SK-N-SH treated with all-trans-retinoic acid at 6 μM for 48 hours (cell line): ENCODE data around the gene PFN1.

Source experiments
- ATAC-seq: fragments of 200-7000 bp; cut with Tn5 transposase; 3 replicates; pipeline ENCODE4 v1.9.1; 2020; ENCODE audit warnings: mild to moderate bottlenecking, moderate library complexity
- ARNTL ChIP-seq: fragments of 450-650 bp; formaldehyde crosslinking; IDR thresholded peaks from 2 replicates; pipeline ENCODE4 v1.5.0; 2020; ENCODE audit warnings: low read depth, mild to moderate bottlenecking, moderate library complexity, borderline replicate concordance
- BACH2 ChIP-seq: fragments of 250-450 bp; sonication (Bioruptor Pico); IDR thresholded peaks from 2 replicates; pipeline ENCODE4 v1.9.0; 2021; ENCODE audit warnings: mild to moderate bottlenecking, borderline replicate concordance
- CREB5 ChIP-seq: fragments of 250-450 bp; sonication (Bioruptor Pico); IDR thresholded peaks from 2 replicates; pipeline ENCODE4 v1.5.1; 2020; ENCODE audit warnings: low read depth, mild to moderate bottlenecking, moderate library complexity
- CSDC2 ChIP-seq: fragments of 250-450 bp; sonication (Bioruptor Pico); IDR thresholded peaks from 2 replicates; pipeline ENCODE4 v1.5.0; 2020; ENCODE audit warnings: mild to moderate bottlenecking, moderate library complexity
- CSRNP3 ChIP-seq: fragments of 250-450 bp; sonication (Bioruptor Pico); IDR thresholded peaks from 2 replicates; pipeline ENCODE4 v1.5.1; 2021; ENCODE audit warnings: mild to moderate bottlenecking, moderate library complexity
- ESRRG ChIP-seq: fragments of 250-450 bp; sonication (Bioruptor Pico); IDR thresholded peaks from 2 replicates; pipeline ENCODE4 v1.6.1; 2021; ENCODE audit warnings: mild to moderate bottlenecking
- GLIS3 ChIP-seq: fragments of 250-450 bp; sonication (Bioruptor Pico); IDR thresholded peaks from 2 replicates; pipeline ENCODE4 v1.5.0; 2020; ENCODE audit warnings: mild to moderate bottlenecking, moderate library complexity
- ISL1 ChIP-seq: fragments of 250-450 bp; sonication (Bioruptor Pico); IDR thresholded peaks from 2 replicates; pipeline ENCODE4 v2.1.2; 2022; ENCODE audit warnings: mild to moderate bottlenecking, moderate library complexity
- OSR1 ChIP-seq: fragments of 250-450 bp; sonication (Bioruptor Pico); IDR thresholded peaks from 2 replicates; pipeline ENCODE4 v1.8.0; 2022; ENCODE audit warnings: moderate library complexity, mild to moderate bottlenecking, inconsistent platforms
- PATZ1 ChIP-seq: fragments of 250-450 bp; sonication (Bioruptor Pico); IDR thresholded peaks from 2 replicates; pipeline ENCODE4 v1.8.0; 2020; ENCODE audit warnings: mild to moderate bottlenecking, moderate library complexity, borderline replicate concordance
- PPARA ChIP-seq: fragments of 250-450 bp; sonication (Bioruptor Pico); IDR thresholded peaks from 2 replicates; pipeline ENCODE4 v1.5.0; 2020; ENCODE audit warnings: mild to moderate bottlenecking, borderline replicate concordance
- RARB ChIP-seq: fragments of 250-450 bp; sonication (Bioruptor Pico); IDR thresholded peaks from 2 replicates; pipeline ENCODE4 v1.8.0; 2021; ENCODE audit warnings: mild to moderate bottlenecking, moderate library complexity
- SNAI2 ChIP-seq: fragments of 250-450 bp; sonication (Bioruptor Pico); IDR thresholded peaks from 2 replicates; pipeline ENCODE4 v1.5.0; 2020; ENCODE audit warnings: mild to moderate bottlenecking, moderate library complexity
- TCF4 ChIP-seq: fragments of 250-450 bp; sonication (Bioruptor Pico); IDR thresholded peaks from 2 replicates; pipeline ENCODE4 v1.8.0; 2021; ENCODE audit warnings: mild to moderate bottlenecking, moderate library complexity, borderline replicate concordance
- TOX ChIP-seq: fragments of 250-450 bp; sonication (Bioruptor Pico); IDR thresholded peaks from 2 replicates; pipeline ENCODE4 v1.8.0; 2021; ENCODE audit warnings: mild to moderate bottlenecking, moderate library complexity, borderline replicate concordance
- TSHZ2 ChIP-seq: fragments of 250-450 bp; sonication (Bioruptor Pico); IDR thresholded peaks from 2 replicates; pipeline ENCODE4 v1.5.0; 2020; ENCODE audit warnings: mild to moderate bottlenecking, moderate library complexity
- ZC3H10 ChIP-seq: fragments of 250-450 bp; sonication (Bioruptor Pico); IDR thresholded peaks from 2 replicates; pipeline ENCODE4 v1.5.1; 2021; ENCODE audit warnings: mild to moderate bottlenecking, moderate library complexity
- ZFP3 ChIP-seq: fragments of 250-450 bp; sonication (Bioruptor Pico); IDR thresholded peaks from 2 replicates; pipeline ENCODE4 v1.5.0; 2020; ENCODE audit warnings: mild to moderate bottlenecking, moderate library complexity
- ZFP30 ChIP-seq: fragments of 450-650 bp; formaldehyde crosslinking; IDR thresholded peaks from 2 replicates; pipeline ENCODE4 v1.5.0; 2022; ENCODE audit warnings: mild to moderate bottlenecking, moderate library complexity
- ZNF565 ChIP-seq: fragments of 450-650 bp; formaldehyde crosslinking; conservative IDR thresholded peaks from 2 replicates; pipeline ENCODE4 v1.5.0; 2020; ENCODE audit warnings: low read depth, mild to moderate bottlenecking, moderate library complexity
- ZNF70 ChIP-seq: fragments of 450-650 bp; formaldehyde crosslinking; IDR thresholded peaks from 2 replicates; pipeline ENCODE4 v1.5.0; 2020; ENCODE audit warnings: mild to moderate bottlenecking, moderate library complexity

Gene PFN1

GRCh38 chr17:4939796-4940554, 8.4 kb downstream of the PFN1 start, which contains the start of the genes RNF167 and SLC25A11 (continued):
- TF ChIP-seq ZNF565 (CRISPR knock-in tag) (peak; percentile 80; the same call in 1 of the 2 replicates), ZC3H10 (CRISPR knock-in tag) (no peak), GLIS3 (CRISPR knock-in tag) (no peak), TCF4 (CRISPR knock-in tag) (no peak), ZFP30 (CRISPR knock-in tag) (no peak), ESRRG (CRISPR knock-in tag) (no peak), ARNTL (CRISPR knock-in tag) (no peak), SNAI2 (CRISPR knock-in tag) (peak; percentile 94; the same call in 1 of the 2 replicates), CSDC2 (CRISPR knock-in tag) (no peak), CSRNP3 (CRISPR knock-in tag) (no peak), TOX (no peak), RARB (CRISPR knock-in tag) (no peak), PPARA (no peak)

GRCh38 chr17:4939546-4939795, 8.9 kb downstream of the PFN1 start:
- TF ChIP-seq ZC3H10 (CRISPR knock-in tag): no peak
- TF ChIP-seq CSRNP3 (CRISPR knock-in tag): no peak
- TF ChIP-seq ZFP30 (CRISPR knock-in tag): no peak
- no peak for TF ChIP-seq PPARA
- no peak for TF ChIP-seq CREB5
- no peak for TF ChIP-seq TCF4 (CRISPR knock-in tag)
- TF ChIP-seq ISL1 (CRISPR knock-in tag): no peak
- TF ChIP-seq OSR1 (CRISPR knock-in tag): no peak
- no peak for TF ChIP-seq TOX
- TF ChIP-seq SNAI2 (CRISPR knock-in tag): no peak
- no peak for TF ChIP-seq TSHZ2 (CRISPR knock-in tag)
- TF ChIP-seq ZFP3 (CRISPR knock-in tag): no peak
- TF ChIP-seq BACH2 (CRISPR knock-in tag): no peak
- no peak for TF ChIP-seq GLIS3 (CRISPR knock-in tag)
- TF ChIP-seq ZNF565 (CRISPR knock-in tag): no peak
- TF ChIP-seq ZNF70 (CRISPR knock-in tag): no peak
- no peak for TF ChIP-seq CSDC2 (CRISPR knock-in tag)
- ATAC-seq: no peak

- ATAC-seq: no peak
- TF ChIP-seq PPARA (no peak), TCF4 (CRISPR knock-in tag) (no peak), CSDC2 (CRISPR knock-in tag) (no peak), ZFP3 (CRISPR knock-in tag) (no peak), PATZ1 (CRISPR knock-in tag) (no peak), SNAI2 (CRISPR knock-in tag) (no peak)
- TF ChIP-seq, all 23 proteins: peak for 0
Measured at GRCh38 chr17:4938688-4939545, 9.4 kb downstream of the PFN1 start.
